Measurements from ENCODE around the gene SMIM3.
A peak's percentile ranks its signal among the peaks of the same experiment; 100 is the strongest.

The SMIM3 gene

GRCh38 chr5:150779397-150780186, 1.0 kb downstream of the SMIM3 start:
- Histone ChIP-seq H3K27me3 (replicated peaks; ENCODE audit: control insufficient read depth, insufficient read depth, low read length) (no peaks in the 10 kb centered on the region), H3K4me3 (replicated peaks; ENCODE audit: low read depth, low read length) (peak overlapping the region; percentile 85), H3K36me3 (ENCODE audit: control insufficient read depth, insufficient read depth, low read length) (no peaks in the 10 kb centered on the region)
- peak; percentile 29 for DNase-seq (ENCODE audit: extremely low read depth, insufficient read length)
- TF ChIP-seq CTCF (IDR thresholded peaks at IDR 0.05; ENCODE audit: insufficient read depth, low read length, poor library complexity, severe bottlenecking) = no peak

DNA sequence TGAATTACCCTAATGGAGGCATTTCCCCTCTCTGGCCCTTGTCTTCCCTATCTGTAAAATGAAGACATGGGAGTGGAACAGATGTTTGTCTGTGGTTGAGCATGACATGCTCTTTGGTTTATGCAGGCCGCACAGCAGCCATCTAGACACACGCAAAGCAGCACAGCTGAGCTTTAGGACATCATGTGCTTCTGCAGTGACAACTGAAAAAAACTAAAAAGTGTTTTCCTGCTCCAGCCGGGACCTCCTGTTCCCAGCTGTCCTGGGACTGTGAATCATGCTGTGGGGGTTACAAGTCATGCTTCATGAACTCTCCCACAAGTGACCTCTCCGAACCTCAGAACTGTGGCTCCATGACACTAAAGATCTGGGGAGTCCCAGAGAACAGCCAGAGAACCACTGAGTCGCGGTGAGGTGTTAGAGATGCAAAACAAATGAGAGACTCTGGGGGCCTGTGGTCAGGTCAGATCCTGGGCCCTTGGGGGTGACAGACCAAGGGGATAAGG, 1.7 kb downstream of the SMIM3 start:
- DNase-seq (ENCODE audit: extremely low read depth, insufficient read length) = peak; percentile 73
- H3K4me3 ChIP-seq (replicated peaks; ENCODE audit: low read depth, low read length) = peak overlapping the region; percentile 85
- no peaks in the 10 kb centered on the region for H3K27me3 ChIP-seq (replicated peaks; ENCODE audit: control insufficient read depth, insufficient read depth, low read length)
- H3K36me3 ChIP-seq (ENCODE audit: control insufficient read depth, insufficient read depth, low read length) = no peaks in the 10 kb centered on the region
- TF ChIP-seq CTCF (IDR thresholded peaks at IDR 0.05; ENCODE audit: insufficient read depth, low read length, poor library complexity, severe bottlenecking) = no peak

GRCh38 chr5:150780816-150781221, 2.3 kb downstream of the SMIM3 start:
- H3K27me3 ChIP-seq (replicated peaks; ENCODE audit: control insufficient read depth, insufficient read depth, low read length) = no peaks in the 10 kb centered on the region
- DNase-seq (ENCODE audit: extremely low read depth, insufficient read length) = no peak
- no peak for TF ChIP-seq CTCF (IDR thresholded peaks at IDR 0.05; ENCODE audit: insufficient read depth, low read length, poor library complexity, severe bottlenecking)
- H3K4me3 ChIP-seq (replicated peaks; ENCODE audit: low read depth, low read length) = peak overlapping the region; percentile 16
- H3K36me3 ChIP-seq (ENCODE audit: control insufficient read depth, insufficient read depth, low read length) = no peaks in the 10 kb centered on the region

GRCh38 chr5:150781706-150782614, 3.4 kb downstream of the SMIM3 start:
- Histone ChIP-seq H3K4me3 (replicated peaks; ENCODE audit: low read depth, low read length) (no peak overlapping the region), H3K27me3 (replicated peaks; ENCODE audit: control insufficient read depth, insufficient read depth, low read length) (no peaks in the 10 kb centered on the region), H3K36me3 (ENCODE audit: control insufficient read depth, insufficient read depth, low read length) (no peaks in the 10 kb centered on the region)
- no peak for TF ChIP-seq CTCF (IDR thresholded peaks at IDR 0.05; ENCODE audit: insufficient read depth, low read length, poor library complexity, severe bottlenecking)
- no peak for DNase-seq (ENCODE audit: extremely low read depth, insufficient read length)

- DNase-seq (ENCODE audit: extremely low read depth, insufficient read length) = no peak
- no peak for TF ChIP-seq CTCF (IDR thresholded peaks at IDR 0.05; ENCODE audit: insufficient read depth, low read length, poor library complexity, severe bottlenecking)
Measured at GRCh38 chr5:150782850-150783249, 4.3 kb downstream of the SMIM3 start.

More at GRCh38 chr5:150782850-150783249, 4.3 kb downstream of the SMIM3 start:
- Histone ChIP-seq H3K27me3 (replicated peaks; ENCODE audit: control insufficient read depth, insufficient read depth, low read length) (no peaks in the 10 kb centered on the region), H3K36me3 (ENCODE audit: control insufficient read depth, insufficient read depth, low read length) (no peaks in the 10 kb centered on the region), H3K4me3 (replicated peaks; ENCODE audit: low read depth, low read length) (no peak overlapping the region)
